A549 (cell line): ENCODE measurements around the gene CBX4. TPM values are rescaled to one million over a fixed set of nuclear protein-coding genes. Genes with fewer than 3 reads are reported as not detected.

ENCODE experiments used
- BHLHE40 ChIP-seq: IDR thresholded peaks from 2 replicates; pipeline ENCODE4 v1.6.1; 2012; ENCODE audit warnings: low read depth, low read length, inconsistent platforms
- CBX2 ChIP-seq: fragments of 200-600 bp; sonication (generic); IDR thresholded peaks from 2 replicates; pipeline ENCODE4 v1.6.1; 2016; ENCODE audit warnings: low read depth, mild to moderate bottlenecking, borderline replicate concordance
- CBX8 ChIP-seq: fragments of 200-600 bp; sonication (generic); IDR thresholded peaks from 2 replicates; pipeline ENCODE4 v1.6.1; 2016
- CEBPB ChIP-seq, 2 experiments: fragments of >200 bp in 1 of 2; sonication (Bioruptor Twin) in 1 of 2; formaldehyde crosslinking in 1 of 2; IDR thresholded peaks; 2 replicates each; pipeline ENCODE4 v1.6.1; 2012 to 2016
- CHD2 ChIP-seq: fragments of 150-350 bp; IDR thresholded peaks from 2 replicates; pipeline ENCODE4 v1.6.1; 2014; ENCODE audit warnings: low read length; ENCODE audit not compliant: partially characterized antibody
- CHD4 ChIP-seq: fragments of 200-600 bp; sonication (generic); IDR thresholded peaks from 2 replicates; pipeline ENCODE4 v1.6.1; 2016; ENCODE audit warnings: antibody characterized with exemption, mild to moderate bottlenecking, borderline replicate concordance
- EHMT2 ChIP-seq: fragments of 200-600 bp; sonication (generic); IDR thresholded peaks from 2 replicates; pipeline ENCODE4 v1.6.1; 2016; ENCODE audit warnings: antibody characterized with exemption, low read depth, mild to moderate bottlenecking, moderate library complexity
- EP300 ChIP-seq, 2 experiments: fragments of >200 bp; sonication (Bioruptor Twin); formaldehyde crosslinking; IDR thresholded peaks; 2 replicates in 1 of 2; 3 replicates in 1 of 2; pipeline ENCODE4 v1.6.1; 2016 to 2017
- FOSB ChIP-seq: fragments of 250-450 bp; sonication (Bioruptor Pico); IDR thresholded peaks from 2 replicates; pipeline ENCODE4 v1.5.0; 2020; ENCODE audit warnings: mild to moderate bottlenecking, moderate library complexity
- FOSL2 ChIP-seq, 2 experiments: fragments of 450-650 bp in 1 of 2; fragments of >200 bp in 1 of 2; sonication (Bioruptor Twin) in 1 of 2; formaldehyde crosslinking; IDR thresholded peaks; 2 replicates each; pipeline versions ENCODE4 v1.5.0 to v1.6.1; 2016 to 2020; ENCODE audit warnings: mild to moderate bottlenecking in 1 of 2, moderate library complexity in 1 of 2
- FOXS1 ChIP-seq: fragments of 250-450 bp; sonication (Bioruptor Pico); IDR thresholded peaks from 2 replicates; pipeline ENCODE4 v1.5.0; 2020; ENCODE audit warnings: mild to moderate bottlenecking, moderate library complexity
- GATA3 ChIP-seq: IDR thresholded peaks from 2 replicates; pipeline ENCODE4 v1.6.1; 2012; ENCODE audit warnings: borderline replicate concordance
- HES2 ChIP-seq: fragments of >200 bp; sonication (Bioruptor Twin); formaldehyde crosslinking; IDR thresholded peaks from 2 replicates; pipeline ENCODE4 v1.6.1; 2016
- HOXA7 ChIP-seq: fragments of 250-450 bp; sonication (Bioruptor Pico); IDR thresholded peaks from 2 replicates; pipeline ENCODE4 v1.5.0; 2020; ENCODE audit warnings: mild to moderate bottlenecking, moderate library complexity
- JUN ChIP-seq, 2 experiments: fragments of >200 bp; sonication (Bioruptor Twin); formaldehyde crosslinking; IDR thresholded peaks; 2 replicates in 1 of 2; 3 replicates in 1 of 2; pipeline ENCODE4 v1.6.1; 2016 to 2017
- KDM5A ChIP-seq: fragments of 200-600 bp; sonication (generic); IDR thresholded peaks from 2 replicates; pipeline ENCODE4 v1.6.1; 2016; ENCODE audit warnings: antibody characterized with exemption, mild to moderate bottlenecking
- MAFK ChIP-seq: fragments of 450-650 bp; IDR thresholded peaks from 2 replicates; pipeline ENCODE4 v1.6.1; 2014; ENCODE audit not compliant: partially characterized antibody
- MAZ ChIP-seq: fragments of 150-350 bp; IDR thresholded peaks from 2 replicates; pipeline ENCODE4 v1.6.1; 2014; ENCODE audit warnings: antibody characterized with exemption, low read depth, low read length, borderline replicate concordance
- MYC ChIP-seq: IDR thresholded peaks from 2 replicates; pipeline ENCODE4 v1.6.1; 2012; ENCODE audit warnings: mild to moderate bottlenecking, inconsistent platforms, low read length, improper control_type of control experiment, borderline replicate concordance
- NPAS2 ChIP-seq: fragments of 250-450 bp; sonication (Bioruptor Pico); IDR thresholded peaks from 2 replicates; pipeline ENCODE4 v1.8.0; 2022; ENCODE audit warnings: mild to moderate bottlenecking, moderate library complexity, borderline replicate concordance
- PBX3 ChIP-seq: IDR thresholded peaks from 2 replicates; pipeline ENCODE4 v1.6.1; 2012
- PHF8 ChIP-seq: fragments of 200-600 bp; sonication (generic); IDR thresholded peaks from 2 replicates; pipeline ENCODE4 v1.6.1; 2016; ENCODE audit warnings: low read depth, mild to moderate bottlenecking, antibody characterized with exemption, moderate library complexity, borderline replicate concordance
- POLR2A ChIP-seq: IDR thresholded peaks from 2 replicates; pipeline ENCODE4 v1.6.1; 2012; ENCODE audit warnings: mild to moderate bottlenecking, low read length
- RCOR1 ChIP-seq: fragments of 150-350 bp; IDR thresholded peaks from 2 replicates; pipeline ENCODE4 v1.6.1; 2014; ENCODE audit warnings: antibody characterized with exemption, low read length, low read depth
- REST ChIP-seq: fragments of 200-600 bp; sonication (generic); IDR thresholded peaks from 2 replicates; pipeline ENCODE4 v1.6.1; 2016; ENCODE audit warnings: antibody characterized with exemption, mild to moderate bottlenecking, moderate library complexity
- SREBF2 ChIP-seq: fragments of 450-650 bp; IDR thresholded peaks from 2 replicates; pipeline ENCODE4 v1.6.1; 2014; ENCODE audit warnings: mild to moderate bottlenecking, moderate library complexity
- TFCP2L1 ChIP-seq: fragments of 250-450 bp; sonication (Bioruptor Pico); IDR thresholded peaks from 2 replicates; pipeline ENCODE4 v1.5.0; 2021; ENCODE audit warnings: mild to moderate bottlenecking
- TP53 ChIP-seq: fragments of 250-450 bp; sonication (Bioruptor Pico); IDR thresholded peaks from 2 replicates; pipeline ENCODE4 v1.5.0; 2021; ENCODE audit warnings: mild to moderate bottlenecking, moderate library complexity
- ZC3H11A ChIP-seq: fragments of 450-650 bp; IDR thresholded peaks from 2 replicates; pipeline ENCODE4 v1.6.1; 2014; ENCODE audit warnings: antibody characterized with exemption, mild to moderate bottlenecking
- ZSCAN20 ChIP-seq: fragments of 250-450 bp; sonication (Bioruptor Pico); IDR thresholded peaks from 2 replicates; pipeline ENCODE4 v1.8.0; 2022; ENCODE audit warnings: mild to moderate bottlenecking, moderate library complexity
- polyA plus RNA-seq, 4 experiments: library from polyadenylated mRNA; depleted of rRNA in 3 of 4; stranded (reverse); fragments of >200 nt; fragmentation: RNase III in 1 of 4; extraction: RNeasy Plus Mini Kit Qiagen cat#74134 plus additional on column Dnase treatment in 1 of 4; gene quantifications; 2 replicates in 3 of 4; 3 replicates in 1 of 4; pipeline ENCODE4 v1.2.3, GENCODE V29; 2011 to 2017
- TF ChIP-seq, protein P1 (sequence below): IDR thresholded peaks from 2 replicates; pipeline ENCODE4 v1.6.1; 2012; ENCODE audit warnings: low read depth, borderline replicate concordance
- TF ChIP-seq, protein P2 (sequence below): fragments of 450-650 bp; IDR thresholded peaks from 2 replicates; pipeline ENCODE4 v1.6.1; 2014; ENCODE audit warnings: antibody characterized with exemption
- TF ChIP-seq, protein P3 (sequence below): fragments of >200 bp; sonication (Bioruptor Twin); formaldehyde crosslinking; IDR thresholded peaks from 3 replicates; pipeline ENCODE4 v1.5.1; 2016

The CBX4 gene
- polyA plus RNA-seq, 2 of the 4 experiments (the other 2 are of a cell fraction): 31.0 to 34.1 TPM

DNA sequence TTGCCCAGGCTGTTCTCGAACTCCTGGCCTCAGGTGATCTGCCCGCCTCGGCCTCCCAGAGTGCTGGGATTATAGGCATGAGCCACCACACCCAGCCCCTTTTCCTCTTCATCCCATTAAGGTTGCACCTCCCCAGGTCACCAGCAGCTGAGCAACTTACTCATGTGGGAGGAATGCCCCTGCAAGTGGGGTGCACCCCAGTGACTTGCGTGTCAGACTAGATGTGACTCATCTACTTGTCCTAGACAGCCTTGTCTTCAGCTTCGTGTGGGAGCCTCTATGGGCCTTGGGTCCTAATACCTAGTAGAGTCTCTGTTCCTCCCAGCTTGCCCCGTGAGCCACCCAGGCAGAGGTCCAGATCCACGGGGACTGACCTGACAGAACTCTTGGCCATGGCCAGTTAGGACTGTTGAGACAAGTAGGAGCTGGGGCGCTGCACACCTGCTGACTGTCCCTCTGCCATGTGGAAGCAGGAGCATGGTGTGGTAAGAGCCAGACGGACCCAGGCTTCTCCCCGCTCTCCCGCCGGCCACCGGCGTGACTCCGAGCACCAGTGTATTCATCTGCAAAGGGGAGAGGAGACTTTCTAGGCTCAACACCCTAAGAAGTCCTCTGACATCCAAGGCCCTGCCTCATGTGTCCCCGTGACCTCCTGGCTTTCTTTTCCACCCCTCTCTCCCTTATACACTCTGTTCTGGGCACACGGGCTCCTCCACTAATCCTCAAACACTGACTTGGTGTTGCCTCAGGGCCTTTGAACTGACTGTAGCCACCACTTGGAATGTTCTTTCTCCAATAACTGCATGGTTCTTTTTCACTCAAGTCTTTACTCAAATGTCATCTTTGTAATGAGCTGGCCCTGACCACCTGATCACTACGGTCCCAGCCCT lies 11.6 kb upstream of the CBX4 start (continued):
- TF ChIP-seq, protein P1, sequence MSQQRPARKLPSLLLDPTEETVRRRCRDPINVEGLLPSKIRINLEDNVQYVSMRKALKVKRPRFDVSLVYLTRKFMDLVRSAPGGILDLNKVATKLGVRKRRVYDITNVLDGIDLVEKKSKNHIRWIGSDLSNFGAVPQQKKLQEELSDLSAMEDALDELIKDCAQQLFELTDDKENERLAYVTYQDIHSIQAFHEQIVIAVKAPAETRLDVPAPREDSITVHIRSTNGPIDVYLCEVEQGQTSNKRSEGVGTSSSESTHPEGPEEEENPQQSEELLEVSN: no peak; the same call in 1 of the 2 replicates
- TF ChIP-seq POLR2A (no peak), JUN (IDR thresholded peaks at IDR 0.05) (peak in 1 of 2 experiments; percentile 45; a peak in 1 of 5 replicates), CEBPB (IDR thresholded peaks at IDR 0.05) (peak in 1 of 2 experiments; percentile 27; a peak in 1 of 4 replicates), FOSL2 (IDR thresholded peaks at IDR 0.05) (peak; percentile 82), FOSL2 (CRISPR knock-in tag; IDR thresholded peaks at IDR 0.05) (peak; percentile 91), RCOR1 (no peak), EHMT2 (no peak), HES2 (no peak), MAZ (no peak), FOXS1 (CRISPR knock-in tag) (no peak), SREBF2 (no peak), EP300 (IDR thresholded peaks at IDR 0.05) (no peak; a peak in 1 of 5 replicates), REST (no peak), PBX3 (peak; percentile 63; the same call in 1 of the 2 replicates), MAFK (no peak), GATA3 (peak; percentile 64; the same call in 1 of the 2 replicates), NPAS2 (CRISPR knock-in tag) (no peak), CHD2 (no peak), CHD4 (no peak), HOXA7 (CRISPR knock-in tag) (no peak), PHF8 (no peak), CBX8 (no peak), CBX2 (no peak), TFCP2L1 (no peak), KDM5A (no peak), MYC (no peak), BHLHE40 (no peak), ZSCAN20 (no peak), FOSB (CRISPR knock-in tag) (no peak), ZC3H11A (no peak), TP53 (CRISPR knock-in tag) (no peak)
- TF ChIP-seq, protein P2, sequence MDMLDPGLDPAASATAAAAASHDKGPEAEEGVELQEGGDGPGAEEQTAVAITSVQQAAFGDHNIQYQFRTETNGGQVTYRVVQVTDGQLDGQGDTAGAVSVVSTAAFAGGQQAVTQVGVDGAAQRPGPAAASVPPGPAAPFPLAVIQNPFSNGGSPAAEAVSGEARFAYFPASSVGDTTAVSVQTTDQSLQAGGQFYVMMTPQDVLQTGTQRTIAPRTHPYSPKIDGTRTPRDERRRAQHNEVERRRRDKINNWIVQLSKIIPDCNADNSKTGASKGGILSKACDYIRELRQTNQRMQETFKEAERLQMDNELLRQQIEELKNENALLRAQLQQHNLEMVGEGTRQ: no peak
- TF ChIP-seq, protein P3, sequence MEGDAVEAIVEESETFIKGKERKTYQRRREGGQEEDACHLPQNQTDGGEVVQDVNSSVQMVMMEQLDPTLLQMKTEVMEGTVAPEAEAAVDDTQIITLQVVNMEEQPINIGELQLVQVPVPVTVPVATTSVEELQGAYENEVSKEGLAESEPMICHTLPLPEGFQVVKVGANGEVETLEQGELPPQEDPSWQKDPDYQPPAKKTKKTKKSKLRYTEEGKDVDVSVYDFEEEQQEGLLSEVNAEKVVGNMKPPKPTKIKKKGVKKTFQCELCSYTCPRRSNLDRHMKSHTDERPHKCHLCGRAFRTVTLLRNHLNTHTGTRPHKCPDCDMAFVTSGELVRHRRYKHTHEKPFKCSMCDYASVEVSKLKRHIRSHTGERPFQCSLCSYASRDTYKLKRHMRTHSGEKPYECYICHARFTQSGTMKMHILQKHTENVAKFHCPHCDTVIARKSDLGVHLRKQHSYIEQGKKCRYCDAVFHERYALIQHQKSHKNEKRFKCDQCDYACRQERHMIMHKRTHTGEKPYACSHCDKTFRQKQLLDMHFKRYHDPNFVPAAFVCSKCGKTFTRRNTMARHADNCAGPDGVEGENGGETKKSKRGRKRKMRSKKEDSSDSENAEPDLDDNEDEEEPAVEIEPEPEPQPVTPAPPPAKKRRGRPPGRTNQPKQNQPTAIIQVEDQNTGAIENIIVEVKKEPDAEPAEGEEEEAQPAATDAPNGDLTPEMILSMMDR: no peak
